HepG2 (cell line): ENCODE data around the gene CNP. TPM values are rescaled to one million over a fixed set of nuclear protein-coding genes. Genes with fewer than 3 reads are reported as not detected.

ENCODE experiments used
- FOXK1 ChIP-seq: sonication (generic); formaldehyde crosslinking; IDR thresholded peaks from 2 replicates; pipeline ENCODE4 v1.4.0; 2020; ENCODE audit warnings: low read depth, missing genetic modification reagents, borderline replicate concordance
- GLMP ChIP-seq: sonication (generic); formaldehyde crosslinking; IDR thresholded peaks from 2 replicates; pipeline ENCODE4 v1.9.0; 2021; ENCODE audit warnings: missing genetic modification reagents, mild to moderate bottlenecking, borderline replicate concordance
- HINFP ChIP-seq: sonication (generic); formaldehyde crosslinking; IDR thresholded peaks from 2 replicates; pipeline ENCODE4 v1.4.0; 2020; ENCODE audit warnings: low read depth, mild to moderate bottlenecking, missing genetic modification reagents
- MED8 ChIP-seq: sonication (generic); formaldehyde crosslinking; IDR thresholded peaks from 2 replicates; pipeline ENCODE4 v1.8.1; 2023; ENCODE audit warnings: mild to moderate bottlenecking, missing genetic modification reagents; ENCODE audit not compliant: insufficient replicate concordance
- MTERF4 ChIP-seq: sonication (generic); formaldehyde crosslinking; IDR thresholded peaks from 2 replicates; pipeline ENCODE4 v1.8.0; 2023; ENCODE audit warnings: mild to moderate bottlenecking, missing genetic modification reagents
- MYPOP ChIP-seq: sonication (generic); formaldehyde crosslinking; IDR thresholded peaks from 2 replicates; pipeline ENCODE4 v1.8.1; 2023; ENCODE audit warnings: mild to moderate bottlenecking, moderate library complexity, missing genetic modification reagents
- PAWR ChIP-seq: sonication (generic); formaldehyde crosslinking; IDR thresholded peaks from 2 replicates; pipeline ENCODE4 v1.4.0; 2020; ENCODE audit warnings: missing genetic modification reagents, mild to moderate bottlenecking, borderline replicate concordance
- SAP130 ChIP-seq: IDR thresholded peaks from 2 replicates; pipeline ENCODE4 v1.6.1; 2016; ENCODE audit warnings: low read depth
- SNAI1 ChIP-seq: sonication (generic); formaldehyde crosslinking; IDR thresholded peaks from 2 replicates; pipeline ENCODE4 v1.5.0; 2020; ENCODE audit warnings: mild to moderate bottlenecking, missing genetic modification reagents, borderline replicate concordance
- ZBTB38 ChIP-seq: sonication (generic); formaldehyde crosslinking; IDR thresholded peaks from 2 replicates; pipeline ENCODE4 v1.5.1; 2020; ENCODE audit warnings: mild to moderate bottlenecking, missing genetic modification reagents
- ZNF282 ChIP-seq: fragments of 450-650 bp; IDR thresholded peaks from 2 replicates; pipeline ENCODE4 v1.6.1; 2018; ENCODE audit not compliant: partially characterized antibody
- ZNF549 ChIP-seq: sonication (generic); formaldehyde crosslinking; IDR thresholded peaks from 2 replicates; pipeline ENCODE4 v1.5.0; 2020; ENCODE audit warnings: missing genetic modification reagents
- ZNF747 ChIP-seq: sonication (generic); formaldehyde crosslinking; IDR thresholded peaks from 2 replicates; pipeline ENCODE4 v1.8.1; 2023; ENCODE audit warnings: missing genetic modification reagents, mild to moderate bottlenecking, borderline replicate concordance
- ZSCAN20 ChIP-seq: sonication (generic); formaldehyde crosslinking; IDR thresholded peaks from 2 replicates; pipeline ENCODE4 v1.4.0; 2020; ENCODE audit warnings: missing genetic modification reagents, mild to moderate bottlenecking, borderline replicate concordance
- polyA plus RNA-seq, 8 experiments: library from polyadenylated mRNA; depleted of rRNA in 3 of 8; stranded (reverse) in 7 of 8; unstranded in 1 of 8; fragments of >200 nt; fragmentation: Illumina TruSeq in 4 of 8; extraction: Trizol in 4 of 8; gene quantifications; 2 replicates each; pipeline versions ENCODE4 v1.2.1 to v1.2.3, GENCODE V29; 2011 to 2016; ENCODE audit warnings: low read depth in 4 of 8, missing spikeins in 1 of 8, mixed read lengths in 1 of 8; ENCODE audit not compliant: insufficient read depth in 1 of 8
- total RNA-seq, 5 experiments: library from RNA; depleted of rRNA; stranded (reverse); fragments of >200 nt; fragmentation: Illumina TruSeq; extraction: Trizol; gene quantifications; 2 replicates each; pipeline ENCODE4 v1.2.3, GENCODE V29; 2016; ENCODE audit warnings: low read depth in 1 of 5
- TF ChIP-seq, protein P1 (sequence below): sonication (generic); formaldehyde crosslinking; conservative IDR thresholded peaks from 2 replicates; pipeline ENCODE4 v1.8.0; 2022; ENCODE audit warnings: mild to moderate bottlenecking, moderate library complexity, missing genetic modification reagents
- TF ChIP-seq, protein P2 (sequence below): IDR thresholded peaks from 2 replicates; pipeline ENCODE4 v1.6.1; 2018; ENCODE audit warnings: missing genetic modification reagents, mild to moderate bottlenecking, missing compliant biosample characterization
- TF ChIP-seq, protein P3 (sequence below): sonication (generic); formaldehyde crosslinking; IDR thresholded peaks from 2 replicates; pipeline ENCODE4 v1.5.1; 2020; ENCODE audit warnings: mild to moderate bottlenecking, missing genetic modification reagents, moderate library complexity

Gene CNP
- total and polyA plus RNA-seq, 2 of the 13 experiments (the other 11 are each of a cell fraction or from before 2014, with no cell fraction given) = 97.2 to 161 TPM

DNA sequence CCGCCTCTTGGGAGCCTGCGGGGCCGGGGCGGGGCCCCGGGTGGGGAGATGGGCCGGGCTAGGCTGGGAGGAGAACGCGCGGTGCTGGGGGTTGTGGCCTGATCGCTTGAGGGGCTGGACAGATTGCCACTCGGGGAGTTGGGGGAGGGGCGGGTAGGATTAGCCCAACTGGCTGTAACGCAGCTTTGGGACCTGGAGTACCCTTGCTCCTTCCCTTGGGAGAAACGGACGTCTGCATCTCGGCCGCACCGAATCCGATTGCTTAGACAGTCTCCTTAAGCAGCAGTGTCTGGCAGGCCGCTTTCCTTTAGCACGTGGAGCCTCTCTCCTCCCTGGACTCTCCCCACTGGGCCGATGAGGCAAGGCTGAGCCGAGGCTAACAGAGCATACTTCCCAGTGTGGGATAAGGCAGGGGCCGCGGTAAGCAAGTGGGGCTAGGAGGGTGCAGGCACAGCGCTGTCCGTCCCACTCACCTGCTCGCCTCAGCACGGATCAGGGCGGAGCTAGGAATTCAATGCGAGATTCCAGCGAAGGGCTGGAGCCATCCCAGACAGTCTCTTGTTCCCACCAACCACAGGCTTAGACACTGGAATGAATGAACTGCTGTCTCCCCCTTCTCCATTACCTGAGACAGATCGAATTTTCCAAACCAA is 47.3 kb upstream of the CNP start (continued):
- TF ChIP-seq, protein P1, sequence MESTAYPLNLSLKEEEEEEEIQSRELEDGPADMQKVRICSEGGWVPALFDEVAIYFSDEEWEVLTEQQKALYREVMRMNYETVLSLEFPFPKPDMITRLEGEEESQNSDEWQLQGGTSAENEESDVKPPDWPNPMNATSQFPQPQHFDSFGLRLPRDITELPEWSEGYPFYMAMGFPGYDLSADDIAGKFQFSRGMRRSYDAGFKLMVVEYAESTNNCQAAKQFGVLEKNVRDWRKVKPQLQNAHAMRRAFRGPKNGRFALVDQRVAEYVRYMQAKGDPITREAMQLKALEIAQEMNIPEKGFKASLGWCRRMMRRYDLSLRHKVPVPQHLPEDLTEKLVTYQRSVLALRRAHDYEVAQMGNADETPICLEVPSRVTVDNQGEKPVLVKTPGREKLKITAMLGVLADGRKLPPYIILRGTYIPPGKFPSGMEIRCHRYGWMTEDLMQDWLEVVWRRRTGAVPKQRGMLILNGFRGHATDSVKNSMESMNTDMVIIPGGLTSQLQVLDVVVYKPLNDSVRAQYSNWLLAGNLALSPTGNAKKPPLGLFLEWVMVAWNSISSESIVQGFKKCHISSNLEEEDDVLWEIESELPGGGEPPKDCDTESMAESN (CRISPR knock-in tag) = 0 out of 2 replicates have a peak, but pooled peaks have one; percentile 7
- TF ChIP-seq MED8 (peak; percentile 2), SNAI1 (CRISPR knock-in tag) (peak; percentile 81; the same call in 1 of the 2 replicates), ZSCAN20 (CRISPR knock-in tag) (peak; percentile 56; the same call in 1 of the 2 replicates), ZNF747 (CRISPR knock-in tag) (0 out of 2 replicates have a peak, but pooled peaks have one; percentile 71), PAWR (CRISPR knock-in tag) (no peak), ZNF282 (no peak), FOXK1 (CRISPR knock-in tag) (no peak), MTERF4 (CRISPR knock-in tag) (peak; percentile 61; the same call in 1 of the 2 replicates), MYPOP (CRISPR knock-in tag) (peak; percentile 65; the same call in 1 of the 2 replicates), ZBTB38 (CRISPR knock-in tag) (peak; percentile 70; the same call in 1 of the 2 replicates), ZNF549 (CRISPR knock-in tag) (no peak), GLMP (CRISPR knock-in tag) (no peak), HINFP (CRISPR knock-in tag) (peak; percentile 86; the same call in 1 of the 2 replicates), SAP130 (peak; percentile 68; the same call in 1 of the 2 replicates)
- TF ChIP-seq, protein P2, sequence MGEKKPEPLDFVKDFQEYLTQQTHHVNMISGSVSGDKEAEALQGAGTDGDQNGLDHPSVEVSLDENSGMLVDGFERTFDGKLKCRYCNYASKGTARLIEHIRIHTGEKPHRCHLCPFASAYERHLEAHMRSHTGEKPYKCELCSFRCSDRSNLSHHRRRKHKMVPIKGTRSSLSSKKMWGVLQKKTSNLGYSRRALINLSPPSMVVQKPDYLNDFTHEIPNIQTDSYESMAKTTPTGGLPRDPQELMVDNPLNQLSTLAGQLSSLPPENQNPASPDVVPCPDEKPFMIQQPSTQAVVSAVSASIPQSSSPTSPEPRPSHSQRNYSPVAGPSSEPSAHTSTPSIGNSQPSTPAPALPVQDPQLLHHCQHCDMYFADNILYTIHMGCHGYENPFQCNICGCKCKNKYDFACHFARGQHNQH (CRISPR knock-in tag) = 0 out of 2 replicates have a peak, but pooled peaks have one; percentile 1
- TF ChIP-seq, protein P3, sequence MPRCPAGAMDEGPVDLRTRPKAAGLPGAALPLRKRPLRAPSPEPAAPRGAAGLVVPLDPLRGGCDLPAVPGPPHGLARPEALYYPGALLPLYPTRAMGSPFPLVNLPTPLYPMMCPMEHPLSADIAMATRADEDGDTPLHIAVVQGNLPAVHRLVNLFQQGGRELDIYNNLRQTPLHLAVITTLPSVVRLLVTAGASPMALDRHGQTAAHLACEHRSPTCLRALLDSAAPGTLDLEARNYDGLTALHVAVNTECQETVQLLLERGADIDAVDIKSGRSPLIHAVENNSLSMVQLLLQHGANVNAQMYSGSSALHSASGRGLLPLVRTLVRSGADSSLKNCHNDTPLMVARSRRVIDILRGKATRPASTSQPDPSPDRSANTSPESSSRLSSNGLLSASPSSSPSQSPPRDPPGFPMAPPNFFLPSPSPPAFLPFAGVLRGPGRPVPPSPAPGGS = peak; percentile 51; the same call in 1 of the 2 replicates
